Spleen (tissue), 7 donors: ENCODE data around the gene KLHL42.

Experiments used
- POLR2A ChIP-seq, 3 donors: fragments of 450-650 bp; IDR thresholded peaks; one replicate each; pipeline ENCODE4 v1.5.1; 2017; ENCODE audit warnings: antibody characterized with exemption in 3 of 3, mild to moderate bottlenecking in 1 of 3
- POLR2AphosphoS5 ChIP-seq, 3 donors: sonication (generic); formaldehyde crosslinking; IDR thresholded peaks; one replicate each; pipeline ENCODE4 v1.5.1; 2017; ENCODE audit warnings: antibody characterized with exemption in 3 of 3
- TF ChIP-seq, protein P1 (sequence below), 11 experiments: fragments of 200-600 bp in 7 of 11; fragments of 450-650 bp in 4 of 11; sonication (generic) in 4 of 11; IDR thresholded peaks in 8 of 11; conservative IDR thresholded peaks in 3 of 11; 1 replicate in 7 of 11; 2 replicates in 4 of 11; pipeline versions ENCODE4 v1.4.0 to v1.8.0; 2016 to 2021; ENCODE audit warnings: antibody characterized with exemption in 11 of 11, inconsistent platforms in 4 of 11, mild to moderate bottlenecking in 1 of 11
- donor health status: DM: no; HTN: no; CAD: no; lungs with moderate emphysema.
- donor health status: DM: no; HTN: no; CAD: no.
- donor health status: DM: no; HTN: no; CAD: no.

DNA sequence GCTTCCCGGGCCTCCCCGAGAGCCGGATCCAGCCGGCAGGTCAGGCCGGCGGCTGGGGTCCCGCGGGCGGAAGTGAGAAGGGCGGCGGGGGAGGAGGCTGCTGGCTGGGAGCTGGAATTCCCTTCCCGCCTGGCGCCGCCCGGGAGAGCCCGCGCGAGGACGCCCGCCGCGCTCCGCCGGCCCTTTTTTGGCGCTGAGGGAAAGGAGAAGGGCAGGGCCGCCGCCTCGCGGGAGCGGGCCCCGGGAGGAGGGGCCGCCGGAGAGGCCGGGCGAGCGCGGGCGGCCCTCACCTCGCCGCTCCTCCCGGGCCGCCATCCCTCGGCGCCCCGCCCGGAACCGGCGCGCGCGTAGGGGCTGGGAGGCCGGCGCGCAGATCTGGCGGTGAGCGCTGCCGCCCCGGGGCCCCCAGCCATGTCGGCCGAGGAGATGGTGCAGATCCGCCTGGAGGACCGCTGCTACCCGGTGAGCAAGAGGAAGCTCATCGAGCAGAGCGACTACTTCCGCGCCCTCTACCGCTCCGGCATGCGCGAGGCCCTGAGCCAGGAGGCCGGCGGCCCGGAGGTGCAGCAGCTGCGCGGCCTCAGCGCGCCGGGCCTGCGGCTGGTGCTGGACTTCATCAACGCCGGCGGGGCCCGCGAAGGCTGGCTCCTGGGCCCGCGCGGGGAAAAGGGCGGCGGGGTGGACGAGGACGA is at the start of gene KLHL42, which contains the start of gene MANSC4:
- TF ChIP-seq, protein P1, sequence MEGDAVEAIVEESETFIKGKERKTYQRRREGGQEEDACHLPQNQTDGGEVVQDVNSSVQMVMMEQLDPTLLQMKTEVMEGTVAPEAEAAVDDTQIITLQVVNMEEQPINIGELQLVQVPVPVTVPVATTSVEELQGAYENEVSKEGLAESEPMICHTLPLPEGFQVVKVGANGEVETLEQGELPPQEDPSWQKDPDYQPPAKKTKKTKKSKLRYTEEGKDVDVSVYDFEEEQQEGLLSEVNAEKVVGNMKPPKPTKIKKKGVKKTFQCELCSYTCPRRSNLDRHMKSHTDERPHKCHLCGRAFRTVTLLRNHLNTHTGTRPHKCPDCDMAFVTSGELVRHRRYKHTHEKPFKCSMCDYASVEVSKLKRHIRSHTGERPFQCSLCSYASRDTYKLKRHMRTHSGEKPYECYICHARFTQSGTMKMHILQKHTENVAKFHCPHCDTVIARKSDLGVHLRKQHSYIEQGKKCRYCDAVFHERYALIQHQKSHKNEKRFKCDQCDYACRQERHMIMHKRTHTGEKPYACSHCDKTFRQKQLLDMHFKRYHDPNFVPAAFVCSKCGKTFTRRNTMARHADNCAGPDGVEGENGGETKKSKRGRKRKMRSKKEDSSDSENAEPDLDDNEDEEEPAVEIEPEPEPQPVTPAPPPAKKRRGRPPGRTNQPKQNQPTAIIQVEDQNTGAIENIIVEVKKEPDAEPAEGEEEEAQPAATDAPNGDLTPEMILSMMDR (IDR thresholded peaks at IDR 0.05 in 8 of 11, conservative IDR thresholded peaks at IDR 0.05 in 3 of 11): peak in 1 of 11 experiments; percentile 16
- TF ChIP-seq POLR2A (IDR thresholded peaks at IDR 0.05) (no peak), POLR2AphosphoS5 (IDR thresholded peaks at IDR 0.05) (peak; percentile 21 to 69 (median 65))
